GM23248 (cell line): ENCODE measurements around the gene PSMB7.

Experiments
- EZH2 ChIP-seq: fragments of 200-600 bp; sonication (generic); IDR thresholded peaks from 2 replicates; pipeline ENCODE4 v1.6.1; 2018; ENCODE audit warnings: antibody characterized with exemption, mild to moderate bottlenecking; ENCODE audit not compliant: insufficient read depth, poor library complexity, severe bottlenecking
- EZH2phosphoT487 ChIP-seq: fragments of 200-600 bp; sonication (generic); IDR thresholded peaks from 2 replicates; pipeline ENCODE4 v1.6.1; 2018; ENCODE audit warnings: antibody characterized with exemption, moderate library complexity, mild to moderate bottlenecking, low read depth; ENCODE audit not compliant: insufficient read depth

DNA sequence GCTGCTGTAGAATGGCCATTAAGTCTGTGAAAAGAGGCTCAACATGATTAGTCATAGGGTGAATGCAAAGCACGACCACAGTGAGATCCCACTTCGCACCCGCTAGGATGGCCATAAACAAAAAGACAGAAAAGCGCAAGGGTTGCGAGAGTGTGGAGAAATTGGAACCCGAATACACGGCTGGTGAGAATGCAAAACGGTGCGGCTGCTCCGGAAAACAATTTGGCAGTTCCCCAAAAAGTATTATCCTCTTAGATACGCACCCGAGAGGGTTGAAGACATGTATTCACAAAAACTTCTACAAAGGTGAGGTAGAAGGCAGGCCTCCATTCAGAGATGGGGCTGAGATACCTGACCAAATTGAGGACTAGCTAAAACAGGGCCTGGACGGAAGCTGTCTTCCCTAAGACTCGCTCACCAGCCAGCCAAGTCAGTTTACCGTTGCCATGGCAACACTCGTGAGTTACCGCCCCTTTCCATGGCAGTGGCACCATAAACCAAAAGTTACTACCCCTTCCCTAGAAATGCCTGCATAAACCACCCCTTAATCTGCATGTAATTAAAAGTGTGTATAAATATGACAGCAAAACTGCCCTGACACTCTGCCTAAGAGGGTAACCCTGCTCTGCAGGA lies 726 bp upstream of the PSMB7 start:
- TF ChIP-seq EZH2 = no peak
- no peak for TF ChIP-seq EZH2phosphoT487
